Measurements from ENCODE around the gene IKZF2. TPM values are rescaled to one million over a fixed set of nuclear protein-coding genes. Genes with fewer than 3 reads are reported as not detected.

Gene IKZF2
- total and polyA plus RNA-seq, 2 of the 4 experiments (the other 2 are of a cell fraction), result 2.1 to 25.5 TPM

DNA sequence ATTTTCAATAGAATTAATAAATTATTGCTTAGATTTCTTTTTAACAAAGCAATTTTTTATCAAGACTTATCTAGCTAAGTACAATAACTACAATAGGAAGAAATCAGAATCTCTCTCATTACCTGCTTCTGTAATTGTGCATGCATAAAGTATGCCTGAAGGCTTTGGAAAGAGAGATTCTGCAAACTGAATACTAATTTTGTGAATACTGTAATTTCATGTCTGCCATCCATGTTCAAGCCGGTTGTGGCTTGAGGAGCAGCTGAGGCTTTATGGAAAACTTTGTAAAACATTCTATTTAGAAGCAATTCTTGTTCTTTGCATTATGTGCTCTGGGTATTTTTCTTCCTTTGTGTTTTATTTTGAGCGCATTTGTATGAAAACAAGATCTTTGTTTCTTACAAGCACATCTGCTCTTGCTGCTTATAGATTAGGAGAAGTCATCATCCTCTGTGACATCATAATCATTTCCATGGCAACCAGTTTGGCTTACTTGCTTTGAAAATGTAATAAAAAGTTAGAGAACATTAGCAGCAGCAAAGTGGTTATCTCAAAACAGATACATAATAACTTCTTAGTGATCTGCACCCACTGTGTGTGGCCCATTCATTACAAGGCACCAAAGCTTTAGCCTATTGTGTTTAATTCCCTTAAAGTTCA lies 16.0 kb upstream of the IKZF2 start:
- Histone ChIP-seq H3K36me3 (ENCODE audit: control insufficient read depth, insufficient read depth, low read length) (no peaks in the 10 kb centered on the region), H3K79me1 (ENCODE audit: low read depth in 1 of 2, low read length in 2 of 2) (no peaks in the 10 kb centered on the region), H4K20me1 (ENCODE audit: insufficient read depth, low read length) (no peaks in the 10 kb centered on the region), H2BK20ac (ENCODE audit: low read depth, low read length) (no peak overlapping the region), H2AK9ac (replicated peaks; ENCODE audit: low read depth, low read length, poor library complexity) (no peak overlapping the region), H3K14ac (replicated peaks; ENCODE audit: low read depth, low read length) (no peak overlapping the region), H3K4me3 (ENCODE audit: insufficient read depth, low read depth, low read length) (no peak overlapping the region), H3K9me3 (ENCODE audit: control insufficient read depth, insufficient read depth, low read length) (no peaks in the 10 kb centered on the region), H3K27ac (ENCODE audit: insufficient read depth, low read length) (no peak overlapping the region), H2AK5ac (ENCODE audit: low read depth, low read length) (no peak overlapping the region), H3K27me3 (ENCODE audit: control insufficient read depth, insufficient read depth, low read length) (no peaks in the 10 kb centered on the region), H4K5ac (ENCODE audit: low read depth, low read length) (no peak overlapping the region), H3K9ac (ENCODE audit: low read depth, low read length) (no peak overlapping the region), H3K23ac (ENCODE audit: low read depth, low read length) (no peak overlapping the region), H3K4me1 (ENCODE audit: control insufficient read depth, insufficient read depth, low read length) (peaks cover 3% of the 10 kb centered on the region), H4K91ac (ENCODE audit: insufficient read depth, low read depth, low read length) (no peak overlapping the region), H3K56ac (ENCODE audit: extremely low read depth, insufficient read depth, low read length) (no peak overlapping the region), H2AFZ (replicated peaks; ENCODE audit: low read length, poor library complexity) (no peak overlapping the region), H3K9me1 (ENCODE audit: insufficient read depth, low read length) (no peaks in the 10 kb centered on the region), H2BK15ac (ENCODE audit: low read depth, low read length) (no peak overlapping the region), H3K4me2 (ENCODE audit: low read depth, low read length) (no peak overlapping the region), H4K8ac (ENCODE audit: low read depth in 2 of 2, low read length in 2 of 2) (no peak overlapping the region), H3K4ac (ENCODE audit: low read depth, low read length) (no peak overlapping the region), H3K18ac (ENCODE audit: low read depth, low read length) (no peak overlapping the region), H2BK5ac (ENCODE audit: low read depth, low read length, poor library complexity, severe bottlenecking) (no peak overlapping the region), H2BK120ac (ENCODE audit: low read depth, low read length) (no peak overlapping the region)
- TF ChIP-seq NFE2L2 (IDR thresholded peaks at IDR 0.05; ENCODE audit: low read depth, low read length) (no peak), CEBPB (IDR thresholded peaks at IDR 0.05; ENCODE audit: low read depth, low read length) (no peak), RAD21 (IDR thresholded peaks at IDR 0.05; ENCODE audit: low read length) (no peak), SMC3 (IDR thresholded peaks at IDR 0.05; ENCODE audit: low read depth, low read length) (no peak), CHD1 (IDR thresholded peaks at IDR 0.05; ENCODE audit: low read depth, low read length) (no peak), BHLHE40 (IDR thresholded peaks at IDR 0.05; ENCODE audit: low read depth, low read length) (no peak)
- TF ChIP-seq, protein P1, sequence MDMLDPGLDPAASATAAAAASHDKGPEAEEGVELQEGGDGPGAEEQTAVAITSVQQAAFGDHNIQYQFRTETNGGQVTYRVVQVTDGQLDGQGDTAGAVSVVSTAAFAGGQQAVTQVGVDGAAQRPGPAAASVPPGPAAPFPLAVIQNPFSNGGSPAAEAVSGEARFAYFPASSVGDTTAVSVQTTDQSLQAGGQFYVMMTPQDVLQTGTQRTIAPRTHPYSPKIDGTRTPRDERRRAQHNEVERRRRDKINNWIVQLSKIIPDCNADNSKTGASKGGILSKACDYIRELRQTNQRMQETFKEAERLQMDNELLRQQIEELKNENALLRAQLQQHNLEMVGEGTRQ (IDR thresholded peaks at IDR 0.05; ENCODE audit: low read depth, low read length), result no peak
- WGBS, 2 experiments (ENCODE audit: extremely low coverage in 2 of 2, insufficient read length in 1 of 2), result no CpG with 5 or more reads among the region's 2 CpGs
- in situ Hi-C loops (cut with MboI; ENCODE audit: low sequenced_read_pairs), result no loop called here
- dilution Hi-C loops (cut with HindIII; ENCODE audit: low sequenced_read_pairs, unreplicated experiment), result no loop called here
- peak; percentile 39 for DNase-seq
- ChIA-PET CTCF (interaction anchor here (0.6 kb wide), 1 partner anchor 1199 kb away, joined by 3 read pairs; no protein-coding TSS in a partner anchor), POLR2A (ENCODE audit: unreplicated experiment) (no interaction called here)
- BruUV-seq (replicated peaks), result no TSS peak
- no peak for ATAC-seq (ENCODE audit: low read depth)
- intact Hi-C loops (cut with micrococcal nuclease), result no loop called here

Data from IMR-90 (cell line).